Measurements from ENCODE around the gene STARD4.

STARD4 gene

DNA sequence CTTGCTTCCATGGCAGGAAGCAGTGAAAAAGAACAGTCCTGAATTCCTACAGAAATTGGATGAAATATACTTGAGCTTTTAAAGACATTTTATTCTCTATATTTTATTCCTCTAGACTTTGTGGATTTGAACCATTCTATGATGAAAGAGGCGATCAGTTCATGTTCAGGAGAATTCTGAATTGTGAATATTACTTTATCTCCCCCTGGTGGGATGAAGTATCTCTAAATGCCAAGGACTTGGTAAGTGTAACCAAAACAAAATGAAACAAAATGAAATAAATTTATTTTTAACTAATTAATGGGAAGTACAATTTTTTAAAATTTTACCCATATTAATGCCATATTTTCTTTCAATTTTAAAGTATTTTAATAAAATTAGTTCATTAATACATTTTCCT is 34.1 kb downstream of the STARD4 start:
- TF ChIP-seq, protein P1, sequence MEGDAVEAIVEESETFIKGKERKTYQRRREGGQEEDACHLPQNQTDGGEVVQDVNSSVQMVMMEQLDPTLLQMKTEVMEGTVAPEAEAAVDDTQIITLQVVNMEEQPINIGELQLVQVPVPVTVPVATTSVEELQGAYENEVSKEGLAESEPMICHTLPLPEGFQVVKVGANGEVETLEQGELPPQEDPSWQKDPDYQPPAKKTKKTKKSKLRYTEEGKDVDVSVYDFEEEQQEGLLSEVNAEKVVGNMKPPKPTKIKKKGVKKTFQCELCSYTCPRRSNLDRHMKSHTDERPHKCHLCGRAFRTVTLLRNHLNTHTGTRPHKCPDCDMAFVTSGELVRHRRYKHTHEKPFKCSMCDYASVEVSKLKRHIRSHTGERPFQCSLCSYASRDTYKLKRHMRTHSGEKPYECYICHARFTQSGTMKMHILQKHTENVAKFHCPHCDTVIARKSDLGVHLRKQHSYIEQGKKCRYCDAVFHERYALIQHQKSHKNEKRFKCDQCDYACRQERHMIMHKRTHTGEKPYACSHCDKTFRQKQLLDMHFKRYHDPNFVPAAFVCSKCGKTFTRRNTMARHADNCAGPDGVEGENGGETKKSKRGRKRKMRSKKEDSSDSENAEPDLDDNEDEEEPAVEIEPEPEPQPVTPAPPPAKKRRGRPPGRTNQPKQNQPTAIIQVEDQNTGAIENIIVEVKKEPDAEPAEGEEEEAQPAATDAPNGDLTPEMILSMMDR (IDR thresholded peaks at IDR 0.05; ENCODE audit: extremely low read depth, missing control alignments) = no peak
- DNase-seq (ENCODE audit: low spot score) = no peak

DNA sequence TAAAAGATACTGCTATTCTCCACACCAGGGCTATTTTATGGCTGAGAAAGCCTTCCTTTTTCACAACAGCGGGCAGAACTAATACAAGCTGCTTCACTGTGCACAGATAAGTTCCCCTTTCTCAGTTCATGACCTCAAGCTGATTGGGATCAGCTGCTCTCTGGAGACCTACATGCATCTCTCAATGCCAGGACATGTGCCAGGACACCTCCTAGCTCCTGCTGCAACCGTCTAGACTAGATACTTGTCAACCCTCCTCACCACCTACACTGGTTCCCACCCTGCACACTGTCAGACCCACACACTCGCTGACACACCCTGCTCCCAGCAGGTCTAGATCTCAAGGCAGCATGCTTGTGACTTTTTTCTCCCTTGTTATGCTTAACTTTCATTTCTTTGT is 39.8 kb downstream of the STARD4 start:
- TF ChIP-seq, protein P1 (IDR thresholded peaks at IDR 0.05; ENCODE audit: extremely low read depth, missing control alignments) = no peak

DNA sequence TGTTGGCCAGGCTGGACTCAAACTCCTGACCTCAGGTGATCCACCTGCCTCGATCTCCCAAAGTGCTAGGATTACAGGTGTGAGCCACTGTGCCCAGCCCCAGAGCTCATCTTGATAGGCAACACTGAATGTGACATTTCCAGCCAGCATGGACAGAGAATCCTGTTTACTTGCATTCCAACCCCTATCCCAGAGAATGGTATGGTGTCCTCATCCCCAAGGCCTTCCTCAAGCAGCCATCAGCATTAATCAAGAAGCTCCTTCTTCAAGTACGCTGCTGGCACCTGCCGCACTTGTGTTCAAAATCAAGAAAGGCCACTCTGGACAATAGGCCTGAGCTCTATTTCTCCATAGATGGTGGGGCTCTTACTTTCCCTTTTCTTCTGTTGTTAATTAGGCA is 40.2 kb downstream of the STARD4 start:
- no peak for DNase-seq (ENCODE audit: low spot score)
- TF ChIP-seq, protein P1 (IDR thresholded peaks at IDR 0.05; ENCODE audit: extremely low read depth, missing control alignments) = no peak

More for the DNA sequence above, 39.8 kb downstream of the STARD4 start:
- DNase-seq (ENCODE audit: low spot score) = peak; percentile 15

DNA sequence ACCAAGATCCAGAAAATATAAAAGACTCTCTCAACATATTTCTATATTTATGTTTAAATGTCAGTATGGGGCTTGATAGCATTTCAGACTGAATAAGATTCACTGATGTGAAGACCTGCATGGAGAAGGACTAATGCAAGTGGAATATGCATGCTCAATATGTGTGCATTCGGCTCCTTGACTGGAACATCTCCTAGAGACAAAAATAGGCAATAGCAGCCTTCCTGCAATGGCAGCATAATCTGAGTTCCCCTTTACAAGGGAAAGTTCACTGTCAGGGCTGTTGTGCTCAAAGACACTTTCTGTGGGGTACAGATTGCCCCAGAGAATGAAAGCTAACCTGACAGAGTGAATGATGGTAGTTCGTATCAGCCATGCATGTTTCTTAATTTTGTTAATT is 42.4 kb downstream of the STARD4 start:
- no peak for DNase-seq (ENCODE audit: low spot score)
- TF ChIP-seq, protein P1 (IDR thresholded peaks at IDR 0.05; ENCODE audit: extremely low read depth, missing control alignments) = no peak

DNA sequence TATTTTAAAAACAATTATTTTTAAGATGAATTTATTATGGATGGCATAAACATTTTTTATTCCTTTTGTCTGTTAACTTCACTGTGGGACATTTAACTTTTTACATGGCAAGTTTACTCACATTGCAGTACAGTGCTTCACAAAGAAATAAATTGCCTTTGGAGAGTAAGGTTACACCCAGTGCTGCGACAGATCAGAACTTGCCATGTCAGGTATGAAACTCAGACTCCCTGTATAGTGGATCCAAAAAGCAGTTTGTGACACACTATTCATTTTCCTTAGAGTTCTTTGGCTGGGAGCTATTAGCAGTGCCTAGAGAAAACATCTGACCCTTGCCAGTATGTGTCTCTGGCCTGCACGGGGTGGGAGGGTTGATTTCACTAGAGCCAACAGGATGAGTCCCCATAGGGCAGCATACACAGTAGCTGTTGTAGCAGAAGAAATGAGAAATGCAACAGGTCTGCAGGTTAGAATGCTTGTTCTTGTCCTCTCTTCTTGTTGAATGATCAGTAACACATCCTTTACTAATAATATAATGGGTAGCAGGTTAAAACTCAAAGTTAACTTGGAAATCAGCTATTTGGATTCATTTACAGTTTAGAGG is 42.9 kb downstream of the STARD4 start:
- TF ChIP-seq, protein P1 (IDR thresholded peaks at IDR 0.05; ENCODE audit: extremely low read depth, missing control alignments) = no peak
- no peak for DNase-seq (ENCODE audit: low spot score)

DNA sequence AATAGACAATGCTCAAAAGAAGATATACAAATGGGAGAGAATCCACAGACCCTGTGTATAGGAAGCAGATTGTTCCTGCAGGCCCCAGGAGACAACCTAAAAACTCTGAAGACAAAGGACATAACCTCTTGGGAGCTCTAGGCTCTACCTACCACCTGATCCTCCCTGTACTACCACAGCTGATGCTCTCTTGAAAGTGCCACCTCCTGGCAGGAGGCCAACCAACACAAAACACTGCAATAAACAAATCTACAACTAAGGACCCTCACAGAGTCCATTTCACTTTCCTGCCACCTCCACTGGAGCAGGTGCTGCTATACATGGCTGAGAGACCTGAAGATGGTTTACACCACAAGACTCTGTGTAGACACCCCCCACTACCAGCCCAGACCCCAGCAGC is 49.0 kb downstream of the STARD4 start:
- TF ChIP-seq, protein P1 (IDR thresholded peaks at IDR 0.05; ENCODE audit: extremely low read depth, missing control alignments) = no peak
- no peak for DNase-seq (ENCODE audit: low spot score)

DNA sequence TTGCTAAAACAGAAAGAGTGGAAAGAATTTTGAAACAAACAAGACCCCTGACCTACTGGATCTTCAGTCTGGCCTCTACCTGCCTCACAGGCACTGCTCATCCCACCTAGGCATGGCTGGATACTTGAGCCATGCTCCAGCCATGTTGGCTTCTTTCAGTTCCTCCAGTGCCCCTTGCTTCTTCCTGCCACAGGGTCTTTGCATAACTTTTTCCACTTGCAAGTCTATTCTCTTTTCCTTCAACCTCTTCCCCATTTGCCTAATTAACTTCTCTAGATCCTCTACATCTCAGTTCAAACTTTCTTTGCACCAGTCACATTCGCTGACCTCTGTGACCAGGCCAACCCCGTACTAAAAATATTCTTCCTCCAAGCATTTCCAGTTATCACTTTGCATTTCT is 50.4 kb downstream of the STARD4 start:
- TF ChIP-seq, protein P1 (IDR thresholded peaks at IDR 0.05; ENCODE audit: extremely low read depth, missing control alignments) = no peak
- DNase-seq (ENCODE audit: low spot score) = no peak
